ENCODE data around the gene CYP2S1. TPM values are rescaled to one million over a fixed set of nuclear protein-coding genes. Genes with fewer than 3 reads are reported as not detected.
"Not testable (repeated sequence)": the region's sequence is repeated elsewhere in the genome, so short reads cannot be mapped to it uniquely, and the experiment has no call there.

The CYP2S1 gene
- polyA plus RNA-seq, 2 donors: 8.7 to 10.5 TPM

DNA sequence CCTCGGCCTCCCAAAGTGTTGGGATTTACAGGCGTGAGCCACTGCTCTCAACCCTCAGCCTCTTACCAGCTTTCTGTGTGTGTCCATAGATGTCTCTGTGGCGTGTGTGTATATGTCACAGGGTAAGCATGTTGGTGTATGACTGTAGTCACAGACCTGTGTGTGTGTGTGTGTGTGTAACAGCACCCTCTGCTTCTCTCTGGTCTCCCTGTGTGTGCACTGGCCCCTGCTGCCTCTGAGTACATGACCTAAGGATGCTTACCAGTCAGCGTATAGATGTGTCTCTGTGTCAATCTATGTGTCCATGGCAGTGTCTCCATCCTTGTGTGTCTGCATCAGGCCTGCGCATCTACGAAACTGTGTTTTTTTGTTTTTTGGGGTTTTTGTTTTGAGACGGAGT is 31.6 kb downstream of the CYP2S1 start:
- no peak overlapping the region for H3K4me3 ChIP-seq (ENCODE audit: low read depth in 1 of 2, low read length in 2 of 2)
- H3K27me3 ChIP-seq (ENCODE audit: control insufficient read depth in 1 of 2, insufficient read depth in 2 of 2, low read length in 2 of 2): no peaks in the 10 kb centered on the region
- H3K4me1 ChIP-seq (ENCODE audit: control insufficient read depth in 2 of 2, insufficient read depth in 2 of 2, low read length in 1 of 2): peaks cover 3 to 13% of the 10 kb centered on the region in 2 donors
- 92% methylated on average over 7 of the region's 7 CpGs for WGBS, 2 donors
- no peaks in the 10 kb centered on the region for H3K9me3 ChIP-seq (ENCODE audit: control insufficient read depth in 2 of 2, insufficient read depth in 1 of 2, low read depth in 1 of 2, low read length in 1 of 2)
- H3K36me3 ChIP-seq (ENCODE audit: control insufficient read depth in 2 of 2, insufficient read depth in 2 of 2, low read length in 1 of 2): peaks cover 0 to 3% of the 10 kb centered on the region in 2 donors
- H3K27ac ChIP-seq (ENCODE audit: low read depth in 2 of 2, low read length in 1 of 2): peak overlapping the region in 1 of 2 donors; percentile 6

DNA sequence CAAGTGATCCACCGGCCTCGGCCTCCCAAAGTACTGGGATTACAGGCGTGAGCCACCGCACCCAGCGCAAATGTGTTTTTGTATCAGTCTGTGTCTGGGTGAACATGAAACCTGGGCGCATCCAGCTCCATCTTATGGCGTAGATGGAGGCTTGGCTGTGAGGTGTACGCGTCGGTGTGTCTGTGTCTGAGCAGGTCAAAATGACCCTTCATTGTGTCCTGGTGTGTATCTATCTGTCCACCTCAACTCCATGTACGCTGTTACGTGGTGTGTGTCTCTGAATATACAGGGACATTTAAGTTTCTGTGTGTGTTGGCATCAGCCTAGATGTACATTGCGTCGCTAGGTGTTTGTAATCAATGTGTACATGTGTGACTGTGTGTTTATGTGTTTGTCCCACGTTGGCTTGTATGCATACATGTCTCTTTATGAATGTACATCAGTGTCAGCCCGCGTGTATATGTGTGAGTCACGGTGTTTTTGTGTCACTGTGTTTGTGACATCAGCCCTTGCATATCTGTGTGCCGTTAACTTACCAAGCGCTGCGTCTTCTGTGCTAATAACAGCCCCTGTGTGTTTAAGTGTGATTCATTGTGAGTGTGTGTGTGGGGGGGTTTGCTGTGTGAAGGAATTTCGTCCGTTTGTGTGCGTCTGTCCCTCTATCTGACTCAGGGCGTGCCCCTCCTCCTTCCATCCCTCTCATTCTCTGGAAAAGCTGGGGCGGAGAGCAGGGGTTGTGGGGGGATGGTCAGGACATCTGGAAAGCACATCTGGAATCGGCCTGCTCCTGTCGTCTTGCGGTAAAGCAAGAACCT is 32.4 kb downstream of the CYP2S1 start:
- Histone ChIP-seq H3K4me1 (ENCODE audit: control insufficient read depth in 2 of 2, insufficient read depth in 2 of 2, low read length in 1 of 2) (peaks cover under 1 to 13% of the 10 kb centered on the region in 2 donors), H3K4me3 (ENCODE audit: low read depth in 1 of 2, low read length in 2 of 2) (peak overlapping the region; percentile 43 to 51), H3K27ac (ENCODE audit: low read depth in 2 of 2, low read length in 1 of 2) (peak overlapping the region; percentile 80 to 81), H3K9me3 (ENCODE audit: control insufficient read depth in 2 of 2, insufficient read depth in 1 of 2, low read depth in 1 of 2, low read length in 1 of 2) (no peaks in the 10 kb centered on the region), H3K27me3 (ENCODE audit: control insufficient read depth in 1 of 2, insufficient read depth in 2 of 2, low read length in 2 of 2) (no peaks in the 10 kb centered on the region), H3K36me3 (ENCODE audit: control insufficient read depth in 2 of 2, insufficient read depth in 2 of 2, low read length in 1 of 2) (peaks cover 0 to under 1% of the 10 kb centered on the region in 2 donors)
- WGBS, 2 donors: 46 to 49% methylated on average over 29 of the region's 29 CpGs

DNA sequence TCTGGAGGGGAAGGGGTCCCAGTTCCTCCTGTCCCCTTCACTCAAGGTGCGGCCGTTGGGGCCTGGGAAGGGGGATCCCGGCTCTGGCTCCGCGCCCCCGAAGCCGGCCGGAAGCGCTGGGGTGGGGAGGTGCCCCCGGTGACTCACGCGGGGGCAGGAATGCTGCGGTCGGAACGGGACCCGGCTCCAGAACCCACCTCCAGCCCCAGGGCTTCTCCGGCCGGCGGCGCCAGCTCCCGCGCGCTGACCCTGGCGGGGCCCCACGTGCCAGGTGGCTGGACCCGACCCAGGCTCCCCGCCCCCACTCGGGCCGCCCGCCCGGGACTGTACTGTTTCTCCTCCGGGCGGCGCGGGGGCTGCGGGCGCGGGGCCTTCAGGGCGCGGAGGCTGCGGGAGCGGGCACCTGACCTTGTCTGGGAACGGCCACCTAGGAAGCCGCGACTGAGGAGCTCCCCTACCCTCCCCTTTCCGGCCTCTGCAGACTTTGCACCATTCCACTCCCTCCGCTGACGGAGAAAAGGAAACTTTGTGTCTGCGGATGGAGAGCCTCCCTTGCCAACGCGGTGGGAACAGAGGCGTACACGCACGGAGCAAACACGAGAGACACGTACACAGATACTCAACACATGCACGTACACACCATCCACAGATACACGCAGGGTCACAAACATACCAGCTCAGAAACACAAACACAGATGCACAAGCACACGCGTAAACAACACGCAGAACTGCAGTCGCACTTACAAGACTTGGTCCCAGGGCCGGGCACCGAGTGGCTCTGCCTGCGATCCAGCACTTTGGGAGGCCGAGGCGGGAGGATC is 33.2 kb downstream of the CYP2S1 start:
- 4 to 6% methylated on average over 56 to 67 of the region's 67 CpGs for WGBS, 2 donors

DNA sequence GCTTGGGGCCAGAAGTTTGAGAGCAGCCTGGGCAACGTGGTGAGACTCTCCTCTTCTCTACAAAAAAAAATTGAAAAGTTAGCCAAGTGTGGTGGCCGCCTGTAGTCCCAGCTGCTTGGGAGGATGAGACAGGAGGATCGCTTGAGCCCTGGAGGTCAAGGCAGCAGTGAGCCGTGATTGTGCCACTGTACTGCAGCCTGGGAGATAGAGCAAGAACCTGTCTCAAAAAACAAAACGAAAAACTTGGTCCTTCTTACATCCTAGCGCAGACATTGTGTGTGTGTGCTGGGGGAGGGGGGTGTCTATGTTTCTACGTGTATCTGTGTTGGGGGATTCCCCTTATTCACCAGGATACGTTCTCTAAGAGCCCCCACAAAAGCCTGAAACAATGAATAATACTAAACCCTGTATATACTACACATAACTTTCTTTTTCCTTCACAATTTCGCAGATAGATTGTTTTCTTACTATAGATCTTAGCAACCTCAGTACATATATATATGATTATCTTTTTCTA is 33.9 kb downstream of the CYP2S1 start:
- 52 to 58% methylated on average over 9 of the region's 9 CpGs for WGBS, 2 donors
- peak overlapping the region; percentile 80 to 81 for H3K27ac ChIP-seq (ENCODE audit: low read depth in 2 of 2, low read length in 1 of 2)
- peaks cover 0 to 11% of the 10 kb centered on the region in 2 donors for H3K4me1 ChIP-seq (ENCODE audit: control insufficient read depth in 2 of 2, insufficient read depth in 2 of 2, low read length in 1 of 2)

More for the DNA sequence above, 33.2 kb downstream of the CYP2S1 start:
- Histone ChIP-seq H3K9me3 (ENCODE audit: control insufficient read depth in 2 of 2, insufficient read depth in 1 of 2, low read depth in 1 of 2, low read length in 1 of 2) (no peaks in the 10 kb centered on the region), H3K27me3 (ENCODE audit: control insufficient read depth in 1 of 2, insufficient read depth in 2 of 2, low read length in 2 of 2) (no peaks in the 10 kb centered on the region), H3K36me3 (ENCODE audit: control insufficient read depth in 2 of 2, insufficient read depth in 2 of 2, low read length in 1 of 2) (no peaks in the 10 kb centered on the region), H3K27ac (ENCODE audit: low read depth in 2 of 2, low read length in 1 of 2) (peak overlapping the region; percentile 80 to 81), H3K4me3 (ENCODE audit: low read depth in 1 of 2, low read length in 2 of 2) (peak overlapping the region; percentile 43 to 51), H3K4me1 (ENCODE audit: control insufficient read depth in 2 of 2, insufficient read depth in 2 of 2, low read length in 1 of 2) (peaks cover 0 to 11% of the 10 kb centered on the region in 2 donors)

DNA sequence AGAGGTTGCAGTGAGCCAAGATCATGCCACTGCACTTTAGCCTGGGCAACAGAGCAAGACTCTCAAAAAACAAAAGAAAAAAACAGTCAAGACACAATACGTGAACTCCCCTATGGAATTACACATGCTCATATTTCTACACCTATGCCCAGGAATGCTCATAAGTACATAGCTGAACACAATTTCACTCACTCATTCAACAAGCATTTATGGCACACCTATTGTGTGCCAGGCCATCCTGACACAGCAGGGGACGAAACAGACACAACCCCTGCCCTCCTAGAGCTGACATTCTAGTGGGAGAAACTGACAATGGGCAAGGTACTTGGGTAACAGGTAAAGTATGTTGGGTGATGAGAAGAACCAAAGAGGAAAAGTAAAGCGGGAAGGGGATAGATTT is 35.5 kb downstream of the CYP2S1 start:
- peaks cover 0 to 9% of the 10 kb centered on the region in 2 donors for H3K4me1 ChIP-seq (ENCODE audit: control insufficient read depth in 2 of 2, insufficient read depth in 2 of 2, low read length in 1 of 2)
- no peaks in the 10 kb centered on the region for H3K27me3 ChIP-seq (ENCODE audit: control insufficient read depth in 1 of 2, insufficient read depth in 2 of 2, low read length in 2 of 2)
- H3K27ac ChIP-seq (ENCODE audit: low read depth in 2 of 2, low read length in 1 of 2): no peak overlapping the region
- 79 to 81% methylated on average over 3 of the region's 3 CpGs for WGBS, 2 donors
- H3K4me3 ChIP-seq (ENCODE audit: low read depth in 1 of 2, low read length in 2 of 2): no peak overlapping the region
- no peaks in the 10 kb centered on the region for H3K9me3 ChIP-seq (ENCODE audit: control insufficient read depth in 2 of 2, insufficient read depth in 1 of 2, low read depth in 1 of 2, low read length in 1 of 2)
- no peaks in the 10 kb centered on the region for H3K36me3 ChIP-seq (ENCODE audit: control insufficient read depth in 2 of 2, insufficient read depth in 2 of 2, low read length in 1 of 2)

More for the DNA sequence above, 33.9 kb downstream of the CYP2S1 start:
- Histone ChIP-seq H3K27me3 (ENCODE audit: control insufficient read depth in 1 of 2, insufficient read depth in 2 of 2, low read length in 2 of 2) (no peaks in the 10 kb centered on the region), H3K9me3 (ENCODE audit: control insufficient read depth in 2 of 2, insufficient read depth in 1 of 2, low read depth in 1 of 2, low read length in 1 of 2) (no peaks in the 10 kb centered on the region), H3K36me3 (ENCODE audit: control insufficient read depth in 2 of 2, insufficient read depth in 2 of 2, low read length in 1 of 2) (no peaks in the 10 kb centered on the region), H3K4me3 (ENCODE audit: low read depth in 1 of 2, low read length in 2 of 2) (peak overlapping the region; percentile 43 to 51)

DNA sequence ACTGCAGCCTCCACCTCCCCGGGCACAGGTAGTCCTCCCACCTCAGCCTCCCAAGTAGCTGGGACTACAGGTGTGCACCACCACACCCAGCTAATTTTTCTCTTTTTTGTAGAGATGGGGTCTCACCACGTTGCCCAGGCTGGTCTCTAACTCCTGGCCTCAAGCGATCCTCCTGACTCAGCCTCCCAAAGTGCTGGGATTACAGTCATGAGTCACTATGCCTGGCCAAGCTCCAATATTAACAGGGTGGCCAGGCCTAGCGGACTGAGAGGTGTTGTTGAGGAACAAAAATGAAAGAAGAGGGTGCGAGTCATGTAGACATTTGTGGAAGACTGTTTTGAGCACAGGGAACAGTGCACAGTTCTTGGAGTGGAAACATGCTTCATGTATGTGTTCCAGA is 36.3 kb downstream of the CYP2S1 start:
- not testable (repeated sequence) for H3K36me3 ChIP-seq (ENCODE audit: control insufficient read depth in 2 of 2, insufficient read depth in 2 of 2, low read length in 1 of 2); H3K27ac ChIP-seq (ENCODE audit: low read depth in 2 of 2, low read length in 1 of 2); H3K4me3 ChIP-seq (ENCODE audit: low read depth in 1 of 2, low read length in 2 of 2); H3K27me3 ChIP-seq (ENCODE audit: control insufficient read depth in 1 of 2, insufficient read depth in 2 of 2, low read length in 2 of 2); H3K9me3 ChIP-seq (ENCODE audit: control insufficient read depth in 2 of 2, insufficient read depth in 1 of 2, low read depth in 1 of 2, low read length in 1 of 2); H3K4me1 ChIP-seq (ENCODE audit: control insufficient read depth in 2 of 2, insufficient read depth in 2 of 2, low read length in 1 of 2)
- 76 to 77% methylated on average over 5 of the region's 5 CpGs for WGBS, 2 donors

DNA sequence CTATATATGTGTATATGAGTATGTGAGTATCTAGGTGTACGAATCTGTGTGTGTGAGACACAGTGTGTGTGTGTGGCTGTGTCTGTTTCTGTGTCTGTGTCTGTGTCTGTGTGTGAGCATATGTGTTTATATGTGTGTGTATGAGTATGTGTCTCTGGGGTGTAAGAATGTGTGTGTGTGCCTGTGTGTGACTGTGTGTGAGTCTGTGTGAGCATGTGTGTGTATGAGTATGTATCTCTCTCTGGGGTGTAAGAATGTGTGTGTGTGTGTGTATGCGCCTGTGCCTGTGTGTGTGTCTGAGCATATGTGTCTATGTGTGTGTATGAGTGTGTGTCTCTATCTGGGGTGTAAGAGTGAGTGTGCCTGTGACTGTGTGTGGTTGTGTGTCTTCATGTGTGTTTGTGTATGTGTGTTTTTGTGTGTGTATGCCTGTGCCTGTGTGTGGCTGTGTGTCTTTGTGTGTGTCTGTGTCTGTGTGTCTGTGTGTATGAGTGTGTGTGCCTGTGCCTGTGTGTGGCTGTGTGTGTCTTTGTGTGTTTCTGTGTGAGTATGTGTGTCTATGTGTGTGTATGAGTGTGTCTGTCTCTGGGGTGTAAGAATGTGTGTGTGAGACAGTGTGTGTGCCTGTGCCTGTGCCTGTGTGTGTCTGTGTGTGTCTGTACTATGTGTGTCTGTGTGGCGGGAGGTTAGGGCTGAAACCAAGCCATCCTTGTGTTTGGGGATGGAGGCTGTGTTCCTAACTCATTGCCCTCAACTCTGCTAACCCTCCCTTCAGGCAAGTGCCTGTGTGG is 37.2 kb downstream of the CYP2S1 start:
- Histone ChIP-seq H3K27me3 (ENCODE audit: control insufficient read depth in 1 of 2, insufficient read depth in 2 of 2, low read length in 2 of 2) (no peaks in the 10 kb centered on the region), H3K36me3 (ENCODE audit: control insufficient read depth in 2 of 2, insufficient read depth in 2 of 2, low read length in 1 of 2) (no peaks in the 10 kb centered on the region), H3K4me1 (ENCODE audit: control insufficient read depth in 2 of 2, insufficient read depth in 2 of 2, low read length in 1 of 2) (peaks cover 0 to 7% of the 10 kb centered on the region in 2 donors), H3K4me3 (ENCODE audit: low read depth in 1 of 2, low read length in 2 of 2) (no peak overlapping the region), H3K27ac (ENCODE audit: low read depth in 2 of 2, low read length in 1 of 2) (no peak overlapping the region), H3K9me3 (ENCODE audit: control insufficient read depth in 2 of 2, insufficient read depth in 1 of 2, low read depth in 1 of 2, low read length in 1 of 2) (no peaks in the 10 kb centered on the region)
- 91 to 93% methylated on average over 3 of the region's 3 CpGs for WGBS, 2 donors

DNA sequence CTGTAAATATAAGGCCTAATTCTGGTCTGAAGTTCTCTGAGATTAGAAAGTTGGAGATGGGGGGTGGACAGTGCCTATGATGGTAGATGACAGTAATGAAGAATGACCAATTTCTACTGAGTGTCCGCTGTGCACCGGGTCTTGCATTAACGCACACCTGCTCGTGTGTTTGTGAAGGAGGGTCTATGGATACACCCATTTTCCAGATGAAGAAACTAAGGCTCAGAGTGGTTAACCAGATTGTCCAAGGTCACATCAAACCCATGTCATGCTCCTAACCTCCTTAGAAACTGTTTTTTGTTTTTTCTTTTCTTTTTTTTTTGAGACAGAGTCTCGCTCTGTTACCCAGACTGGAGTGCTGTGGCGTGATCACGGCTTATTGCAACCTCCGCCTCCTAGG is 39.7 kb downstream of the CYP2S1 start:
- Histone ChIP-seq H3K27me3 (ENCODE audit: control insufficient read depth in 1 of 2, insufficient read depth in 2 of 2, low read length in 2 of 2) (no peaks in the 10 kb centered on the region), H3K9me3 (ENCODE audit: control insufficient read depth in 2 of 2, insufficient read depth in 1 of 2, low read depth in 1 of 2, low read length in 1 of 2) (no peaks in the 10 kb centered on the region), H3K36me3 (ENCODE audit: control insufficient read depth in 2 of 2, insufficient read depth in 2 of 2, low read length in 1 of 2) (peaks cover 0 to under 1% of the 10 kb centered on the region in 2 donors), H3K4me1 (ENCODE audit: control insufficient read depth in 2 of 2, insufficient read depth in 2 of 2, low read length in 1 of 2) (no peaks in the 10 kb centered on the region), H3K4me3 (ENCODE audit: low read depth in 1 of 2, low read length in 2 of 2) (no peak overlapping the region), H3K27ac (ENCODE audit: low read depth in 2 of 2, low read length in 1 of 2) (no peak overlapping the region)
- 90 to 97% methylated on average over 8 of the region's 8 CpGs for WGBS, 2 donors

DNA sequence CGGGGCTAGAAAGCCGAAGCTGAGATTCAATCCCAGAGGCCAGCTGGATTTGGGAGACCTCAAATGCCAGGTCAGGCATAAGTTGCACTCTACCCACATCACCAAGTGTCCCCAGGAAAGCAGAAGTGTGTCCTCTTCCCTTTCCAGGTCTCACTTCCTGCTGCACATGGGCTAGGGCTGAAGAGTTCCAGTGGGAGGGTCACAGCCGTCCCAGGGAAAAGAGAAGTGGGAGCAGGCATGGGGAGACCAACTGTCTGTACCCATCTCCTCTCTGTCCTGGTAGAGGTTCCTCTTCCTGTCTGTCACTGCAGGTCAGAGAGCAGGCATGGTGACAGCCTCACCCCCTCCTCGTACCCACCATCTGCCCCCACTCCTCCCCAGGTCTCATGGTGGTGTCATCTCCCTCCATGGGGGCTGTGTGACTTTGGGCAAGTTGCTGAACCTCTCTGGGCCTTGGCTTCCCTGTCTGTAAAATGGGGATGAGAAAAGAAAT is 40.8 kb downstream of the CYP2S1 start:
- 65 to 67% methylated on average over 4 of the region's 4 CpGs for WGBS, 2 donors
- H3K27ac ChIP-seq (ENCODE audit: low read depth in 2 of 2, low read length in 1 of 2): no peak overlapping the region
- H3K4me3 ChIP-seq (ENCODE audit: low read depth in 1 of 2, low read length in 2 of 2): no peak overlapping the region
- no peaks in the 10 kb centered on the region for H3K9me3 ChIP-seq (ENCODE audit: control insufficient read depth in 2 of 2, insufficient read depth in 1 of 2, low read depth in 1 of 2, low read length in 1 of 2)
- H3K4me1 ChIP-seq (ENCODE audit: control insufficient read depth in 2 of 2, insufficient read depth in 2 of 2, low read length in 1 of 2): no peaks in the 10 kb centered on the region
- H3K27me3 ChIP-seq (ENCODE audit: control insufficient read depth in 1 of 2, insufficient read depth in 2 of 2, low read length in 2 of 2): no peaks in the 10 kb centered on the region
- peaks cover 0 to 5% of the 10 kb centered on the region in 2 donors for H3K36me3 ChIP-seq (ENCODE audit: control insufficient read depth in 2 of 2, insufficient read depth in 2 of 2, low read length in 1 of 2)

All from esophagus (tissue), 2 donors.